NCI-H2196 treated with DMSO at 0.1 percent for 48 hours (cell line): ENCODE measurements around the gene PHOSPHO2.

Experiments used
- DNase-seq: peaks from one replicate; lab custom pipeline; 2025; ENCODE audit not compliant: unreplicated experiment; lab: John Stamatoyannopoulos, UW

PHOSPHO2 gene

DNA sequence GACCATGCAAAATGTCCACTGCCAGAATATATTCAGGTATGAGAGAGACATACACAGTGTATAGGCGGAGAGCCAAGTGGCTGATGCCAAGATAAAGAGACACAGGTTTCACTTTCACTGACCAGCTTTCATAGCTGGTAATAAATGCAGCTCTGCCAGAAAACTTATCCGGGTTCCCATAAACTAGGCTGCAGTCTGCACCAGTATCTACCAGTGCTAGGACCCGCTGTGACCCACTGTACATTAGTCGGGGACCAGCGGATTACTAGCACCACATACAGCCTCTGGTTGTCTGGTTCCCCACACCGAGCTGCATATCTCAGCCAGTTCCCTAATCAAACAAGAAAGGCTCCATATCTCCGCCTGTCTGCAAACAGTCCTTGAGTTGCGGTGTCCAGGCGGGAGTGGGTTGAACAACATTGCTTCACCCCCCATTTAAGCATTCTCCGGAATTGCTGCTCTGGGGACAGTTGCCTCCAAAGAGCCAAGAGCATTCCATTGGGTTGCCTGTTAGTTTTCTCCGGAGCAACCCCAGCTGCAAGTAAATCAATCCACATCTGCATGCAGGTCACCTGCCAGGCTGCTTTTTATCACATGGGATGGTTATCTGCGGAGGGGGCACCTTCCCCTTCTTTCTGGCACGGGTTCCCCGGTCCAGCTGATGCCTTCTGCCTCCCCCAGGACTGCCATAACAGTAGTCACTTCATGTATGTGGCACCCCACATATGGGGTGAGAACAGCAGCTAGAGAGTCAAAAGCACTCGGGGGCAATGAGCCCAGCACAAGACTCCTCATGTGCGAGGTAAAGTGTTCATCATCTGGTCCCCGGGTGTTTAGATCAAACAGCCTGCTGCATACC lies 21.3 kb downstream of the PHOSPHO2 start:
- DNase-seq = no peak

- no peak for DNase-seq
Observed at GRCh38 chr2:169716238-169716886, 22.1 kb downstream of the PHOSPHO2 start.

- no peak for DNase-seq
Observed at GRCh38 chr2:169716938-169717690, 22.8 kb downstream of the PHOSPHO2 start.

- DNase-seq = no peak
Observed at GRCh38 chr2:169717691-169718063, 23.4 kb downstream of the PHOSPHO2 start.

DNA sequence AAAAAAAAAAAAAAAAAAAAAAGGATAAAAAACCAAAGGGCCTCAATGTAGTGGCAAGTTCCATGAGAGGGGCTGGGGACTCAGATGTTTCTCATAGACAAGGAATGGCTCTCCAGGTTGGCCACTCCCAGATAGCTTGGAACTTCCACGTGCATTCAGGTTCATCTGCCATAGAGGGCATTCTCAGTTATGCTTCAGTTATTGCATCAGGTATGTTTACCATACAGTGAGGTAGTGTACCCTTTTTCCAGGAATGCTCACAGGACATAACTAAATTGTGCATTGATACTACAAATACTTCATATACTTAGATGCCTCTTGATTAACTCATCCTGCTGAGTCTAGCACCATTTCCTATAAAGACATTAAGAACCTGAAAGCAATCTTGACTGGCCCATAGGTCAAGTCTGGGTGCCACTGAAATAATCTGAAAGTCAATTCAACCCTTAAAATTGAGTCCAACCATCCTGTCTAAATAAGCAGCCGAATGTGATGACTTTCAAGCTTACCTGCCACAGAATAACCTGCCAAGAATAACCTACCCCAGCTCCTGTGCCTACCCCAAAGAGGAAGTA lies 24.7 kb downstream of the PHOSPHO2 start:
- no peak for DNase-seq

GRCh38 chr2:169721016-169721415 lies 26.7 kb downstream of the PHOSPHO2 start:
- no peak for DNase-seq

- DNase-seq = no peak
Observed at GRCh38 chr2:169727065-169727464, 32.8 kb downstream of the PHOSPHO2 start.

DNA sequence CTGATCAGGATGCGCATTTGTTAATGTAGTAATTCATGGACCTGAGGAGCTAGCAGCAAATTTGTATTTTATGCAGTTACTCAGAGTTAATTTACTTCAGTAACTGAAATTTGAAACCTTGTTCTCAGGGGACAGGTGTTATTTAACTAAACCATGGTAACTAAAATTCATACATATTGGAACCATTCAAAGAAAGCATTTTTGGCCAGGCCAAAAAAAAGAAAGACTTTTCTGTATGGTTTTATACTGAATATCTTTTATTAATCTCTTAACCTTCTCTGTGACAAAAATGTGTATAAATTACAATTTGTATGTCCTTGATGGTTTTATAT lies 35.0 kb downstream of the PHOSPHO2 start:
- DNase-seq = no peak

- no peak for DNase-seq
Observed at GRCh38 chr2:169732075-169732474, 37.8 kb downstream of the PHOSPHO2 start.

DNA sequence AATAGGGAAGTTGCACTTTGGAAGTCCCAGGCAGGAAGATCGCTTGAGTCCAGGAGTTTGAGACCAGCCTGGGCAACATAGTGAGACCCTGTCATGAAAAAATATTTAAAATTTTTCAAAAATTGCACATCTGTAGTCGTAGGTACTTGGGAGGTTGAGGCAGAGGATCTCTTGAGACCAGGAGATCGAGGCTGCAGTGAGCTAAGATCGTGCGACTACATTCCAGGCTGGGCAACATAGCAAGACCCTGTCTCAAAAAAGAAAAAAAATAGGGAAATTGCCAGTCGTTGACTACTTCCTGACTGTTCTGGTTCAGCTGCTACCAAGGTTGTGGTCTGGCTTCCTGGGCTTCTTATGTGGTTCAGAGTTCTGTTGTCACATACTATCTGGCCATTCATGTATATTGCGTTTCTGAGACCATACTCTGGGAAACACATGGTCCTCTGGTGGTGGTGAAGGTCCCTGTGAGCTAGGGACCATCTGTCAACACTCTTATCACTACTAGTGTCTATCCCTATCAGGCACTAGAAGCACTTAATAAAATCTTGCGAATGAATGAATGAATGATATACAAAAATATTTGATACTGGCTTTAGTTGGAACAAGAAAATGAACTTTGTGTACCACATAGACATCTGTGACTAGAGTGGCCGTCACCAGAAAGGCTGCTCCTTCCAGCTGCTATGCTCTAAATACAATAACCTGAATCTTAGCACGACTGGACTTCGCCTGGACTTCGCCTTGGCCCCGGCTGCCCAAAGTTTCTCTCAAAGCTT lies 38.5 kb downstream of the PHOSPHO2 start:
- DNase-seq = no peak

DNA sequence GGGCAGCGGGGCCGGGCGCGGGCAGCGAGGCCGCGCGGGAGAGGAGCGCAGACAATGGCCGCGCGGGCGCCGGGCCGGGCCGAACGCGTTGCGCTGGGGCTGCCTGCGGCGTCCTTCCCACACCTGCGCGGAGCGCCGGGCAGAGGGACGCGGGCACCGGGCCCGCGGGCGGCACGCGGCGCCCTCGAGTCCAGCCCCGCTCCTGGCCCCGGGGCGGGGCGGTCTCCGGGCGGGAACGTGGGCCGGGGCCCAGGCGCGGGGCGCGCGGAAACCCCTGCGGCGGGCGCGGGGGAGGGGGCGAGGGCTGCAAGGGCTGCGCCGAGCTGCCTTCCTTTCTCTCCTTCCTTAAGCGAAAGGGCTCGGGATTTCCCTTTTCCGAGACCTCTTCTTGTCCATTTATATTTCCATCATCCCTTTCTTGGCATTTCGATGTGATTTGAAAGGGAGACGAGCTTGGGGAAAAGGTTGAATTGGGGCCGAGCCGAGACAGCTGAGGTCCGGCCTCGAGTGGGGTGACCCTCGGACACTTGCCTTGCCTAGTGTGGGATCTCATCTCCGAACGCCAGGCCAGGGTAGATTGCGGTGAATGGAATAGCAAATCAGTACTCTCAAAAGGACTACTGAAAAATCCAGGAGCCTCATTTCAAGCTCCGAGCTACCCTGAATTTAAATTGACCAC lies 40.0 kb downstream of the PHOSPHO2 start:
- no peak for DNase-seq

DNA sequence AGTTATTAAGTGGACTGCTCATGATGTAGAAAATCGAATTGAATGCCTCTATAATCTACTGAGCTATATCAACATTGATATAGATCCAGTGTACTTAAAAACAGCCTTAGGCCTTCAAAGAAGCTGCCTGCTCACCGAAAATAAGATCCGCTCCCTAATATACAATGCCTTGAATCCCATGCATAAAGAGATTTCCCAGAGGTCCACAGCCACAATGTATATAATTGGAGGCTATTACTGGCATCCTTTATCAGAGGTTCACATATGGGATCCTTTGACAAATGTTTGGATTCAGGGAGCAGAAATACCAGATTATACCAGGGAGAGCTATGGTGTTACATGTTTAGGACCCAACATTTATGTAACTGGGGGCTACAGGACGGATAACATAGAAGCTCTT lies 41.4 kb downstream of the PHOSPHO2 start:
- no peak for DNase-seq

DNA sequence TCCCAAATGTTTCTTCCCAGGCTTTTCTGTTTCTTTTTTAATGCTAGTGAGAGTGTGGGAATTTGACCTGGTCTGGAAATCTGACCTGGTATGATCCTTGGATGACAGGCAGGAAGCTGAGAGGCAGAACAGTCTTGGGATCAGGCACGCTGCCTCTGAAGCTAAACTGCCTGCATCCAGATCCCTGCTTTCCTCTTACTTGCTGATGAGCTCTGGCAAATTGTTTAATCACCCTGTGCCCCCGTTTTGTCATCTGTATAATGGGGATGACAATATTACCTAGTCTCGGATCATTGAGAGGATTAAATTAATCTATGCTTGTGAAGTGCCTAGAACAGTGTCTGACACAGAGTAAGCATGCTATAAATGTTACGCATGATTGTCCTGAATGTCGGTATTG lies 42.6 kb downstream of the PHOSPHO2 start:
- DNase-seq = no peak

- no peak for DNase-seq
Observed at GRCh38 chr2:169738566-169739229, 44.4 kb downstream of the PHOSPHO2 start.

GRCh38 chr2:169739351-169739750 lies 45.1 kb downstream of the PHOSPHO2 start:
- DNase-seq = no peak

DNA sequence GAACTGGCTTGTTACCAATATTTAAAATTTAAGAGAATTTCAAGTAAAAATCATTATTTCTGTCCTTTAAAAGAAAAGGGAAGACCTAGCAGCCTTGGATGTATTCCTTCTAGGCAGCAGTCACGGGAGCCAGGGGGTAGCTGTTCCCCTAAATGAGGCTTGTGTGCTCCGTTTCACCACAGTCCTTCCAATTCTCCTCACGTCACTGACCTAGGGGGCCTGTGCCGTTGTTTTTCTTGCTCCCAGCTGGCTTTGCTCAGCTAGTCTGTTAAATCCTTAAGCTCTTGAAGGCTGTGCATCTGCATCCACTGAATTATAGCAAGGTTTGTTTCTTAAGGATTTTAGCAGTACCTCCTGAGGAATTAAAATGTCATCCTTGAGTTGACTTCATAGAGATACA lies 49.3 kb downstream of the PHOSPHO2 start:
- DNase-seq = no peak

DNA sequence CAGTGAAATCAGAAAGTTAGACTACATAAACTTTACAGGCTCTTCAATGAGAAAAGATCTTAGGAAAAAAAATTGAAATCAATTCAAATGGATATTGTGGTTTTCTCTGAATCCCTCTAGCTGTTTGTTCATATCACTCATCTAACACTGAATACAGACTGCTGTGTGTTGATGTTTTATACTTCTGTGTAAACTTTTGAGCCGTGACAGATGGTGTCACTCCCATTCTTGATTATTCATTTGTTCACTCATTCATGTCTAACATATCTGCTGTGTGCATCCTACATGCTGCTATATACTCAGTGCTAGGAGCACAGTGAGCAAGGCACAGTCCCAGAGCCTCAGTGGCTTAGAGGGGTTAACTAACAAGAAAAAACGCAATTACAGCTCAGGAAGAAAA lies 52.0 kb downstream of the PHOSPHO2 start:
- no peak for DNase-seq

GRCh38 chr2:169748319-169748718 lies 54.0 kb downstream of the PHOSPHO2 start:
- DNase-seq = no peak
